Measurements from ENCODE around the gene GLG1.

GRCh38 chr16:74603848-74604247 is 3.1 kb downstream of the GLG1 start:
- TF ChIP-seq CTCF (IDR thresholded peaks at IDR 0.05) (no peak), POLR2A (IDR thresholded peaks at IDR 0.05) (no peak)

Measured in right lobe of liver (tissue), 4 donors.